Measurements from ENCODE around the gene FARSB.

The FARSB gene

DNA sequence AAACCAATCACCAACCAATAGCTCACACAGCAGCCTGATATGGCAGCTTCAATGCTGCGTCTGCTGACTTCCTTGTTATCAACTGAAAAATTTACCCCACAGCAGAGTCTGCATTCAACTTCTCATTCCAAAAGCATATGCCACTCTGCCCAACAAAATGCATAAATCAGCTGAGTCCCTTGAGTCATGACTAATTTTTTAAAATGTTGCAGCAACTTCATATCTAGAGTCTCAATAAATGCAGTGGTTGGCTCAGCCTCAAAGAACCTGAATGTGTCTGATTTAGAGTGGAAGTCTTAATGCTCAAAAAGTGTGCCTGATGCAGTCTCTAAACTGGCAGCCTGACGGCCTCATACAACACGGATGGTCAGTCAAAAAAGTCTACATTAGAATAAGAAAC lies 46.5 kb downstream of the FARSB start:
- Histone ChIP-seq H3K4me2 (ENCODE audit: low read length) (no peak overlapping the region), H3K9ac (ENCODE audit: low read length) (no peak overlapping the region), H3K36me3 (replicated peaks; ENCODE audit: low read depth, low read length) (peaks cover 15% of the 10 kb centered on the region), H3K4me3 (ENCODE audit: low read length) (no peak overlapping the region), H3K79me2 (ENCODE audit: low read length) (peaks cover 7% of the 10 kb centered on the region; the same call in 1 of the 2 replicates), H3K27ac (ENCODE audit: low read length) (no peak overlapping the region), H2AFZ (ENCODE audit: low read depth, low read length) (no peak overlapping the region), H3K4me1 (ENCODE audit: low read length) (no peaks in the 10 kb centered on the region), H3K27me3 (ENCODE audit: low read depth, low read length) (no peaks in the 10 kb centered on the region), H4K20me1 (ENCODE audit: insufficient read depth, low read length) (no peaks in the 10 kb centered on the region), H3K9me3 (ENCODE audit: insufficient read depth, low read length) (no peaks in the 10 kb centered on the region)
- TF ChIP-seq EZH2phosphoT487 (IDR thresholded peaks at IDR 0.05; ENCODE audit: low read depth): no peak
- TF ChIP-seq, protein P1, sequence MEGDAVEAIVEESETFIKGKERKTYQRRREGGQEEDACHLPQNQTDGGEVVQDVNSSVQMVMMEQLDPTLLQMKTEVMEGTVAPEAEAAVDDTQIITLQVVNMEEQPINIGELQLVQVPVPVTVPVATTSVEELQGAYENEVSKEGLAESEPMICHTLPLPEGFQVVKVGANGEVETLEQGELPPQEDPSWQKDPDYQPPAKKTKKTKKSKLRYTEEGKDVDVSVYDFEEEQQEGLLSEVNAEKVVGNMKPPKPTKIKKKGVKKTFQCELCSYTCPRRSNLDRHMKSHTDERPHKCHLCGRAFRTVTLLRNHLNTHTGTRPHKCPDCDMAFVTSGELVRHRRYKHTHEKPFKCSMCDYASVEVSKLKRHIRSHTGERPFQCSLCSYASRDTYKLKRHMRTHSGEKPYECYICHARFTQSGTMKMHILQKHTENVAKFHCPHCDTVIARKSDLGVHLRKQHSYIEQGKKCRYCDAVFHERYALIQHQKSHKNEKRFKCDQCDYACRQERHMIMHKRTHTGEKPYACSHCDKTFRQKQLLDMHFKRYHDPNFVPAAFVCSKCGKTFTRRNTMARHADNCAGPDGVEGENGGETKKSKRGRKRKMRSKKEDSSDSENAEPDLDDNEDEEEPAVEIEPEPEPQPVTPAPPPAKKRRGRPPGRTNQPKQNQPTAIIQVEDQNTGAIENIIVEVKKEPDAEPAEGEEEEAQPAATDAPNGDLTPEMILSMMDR (IDR thresholded peaks at IDR 0.05; ENCODE audit: low read depth, low read length): no peak

DNA sequence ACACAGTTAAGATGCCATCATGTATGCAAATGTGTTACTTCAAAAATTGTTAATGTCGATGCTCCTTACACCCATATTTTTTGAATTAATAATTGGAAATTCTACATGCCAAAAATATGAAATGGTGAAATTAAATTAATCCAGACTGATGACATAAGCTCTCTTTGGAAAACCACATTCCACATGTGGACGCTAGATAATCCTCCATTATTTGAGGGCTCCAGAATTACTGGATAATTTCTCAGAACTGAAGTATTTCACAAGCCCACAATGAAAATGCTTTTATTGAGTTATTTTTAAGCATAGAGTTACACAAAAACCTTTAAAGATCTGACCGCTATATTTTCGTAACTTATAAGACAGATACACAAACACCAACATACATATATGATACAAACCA lies 47.8 kb downstream of the FARSB start:
- Histone ChIP-seq H3K27me3 (ENCODE audit: low read depth, low read length) (no peaks in the 10 kb centered on the region), H3K9me3 (ENCODE audit: insufficient read depth, low read length) (no peaks in the 10 kb centered on the region), H3K4me1 (ENCODE audit: low read length) (no peaks in the 10 kb centered on the region), H3K4me3 (ENCODE audit: low read length) (no peak overlapping the region), H3K9ac (ENCODE audit: low read length) (no peak overlapping the region), H3K36me3 (replicated peaks; ENCODE audit: low read depth, low read length) (peaks cover 15% of the 10 kb centered on the region), H3K27ac (ENCODE audit: low read length) (no peak overlapping the region), H2AFZ (ENCODE audit: low read depth, low read length) (no peak overlapping the region), H3K4me2 (ENCODE audit: low read length) (no peak overlapping the region), H3K79me2 (ENCODE audit: low read length) (peaks cover 7% of the 10 kb centered on the region; the same call in 1 of the 2 replicates), H4K20me1 (ENCODE audit: insufficient read depth, low read length) (no peaks in the 10 kb centered on the region)
- TF ChIP-seq EZH2phosphoT487 (IDR thresholded peaks at IDR 0.05; ENCODE audit: low read depth): no peak
- TF ChIP-seq, protein P1 (IDR thresholded peaks at IDR 0.05; ENCODE audit: low read depth, low read length): no peak

DNA sequence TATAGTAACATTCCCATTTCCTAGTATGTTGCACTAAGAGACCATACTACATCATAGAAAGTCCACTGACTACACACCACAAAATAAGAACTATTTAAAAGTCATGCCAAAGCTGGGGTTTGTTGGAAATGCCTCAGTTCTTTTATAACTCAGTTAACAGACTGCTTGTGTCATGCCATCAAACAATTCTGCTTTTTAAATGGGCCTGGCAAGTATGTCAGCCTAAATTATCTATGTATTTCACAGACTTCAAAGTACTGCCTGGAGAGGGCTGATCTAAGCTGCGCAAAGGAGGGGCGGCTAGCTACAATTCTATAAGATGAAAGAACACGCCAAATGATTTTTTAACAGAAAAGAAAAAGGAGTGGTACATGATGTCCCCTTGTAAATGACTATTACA lies 49.6 kb downstream of the FARSB start:
- Histone ChIP-seq H2AFZ (ENCODE audit: low read depth, low read length) (no peak overlapping the region), H3K9ac (ENCODE audit: low read length) (no peak overlapping the region), H3K27ac (ENCODE audit: low read length) (no peak overlapping the region), H3K36me3 (replicated peaks; ENCODE audit: low read depth, low read length) (peaks cover 10% of the 10 kb centered on the region), H3K4me1 (ENCODE audit: low read length) (no peaks in the 10 kb centered on the region), H3K27me3 (ENCODE audit: low read depth, low read length) (no peaks in the 10 kb centered on the region), H4K20me1 (ENCODE audit: insufficient read depth, low read length) (no peaks in the 10 kb centered on the region), H3K9me3 (ENCODE audit: insufficient read depth, low read length) (no peaks in the 10 kb centered on the region), H3K4me2 (ENCODE audit: low read length) (no peak overlapping the region), H3K4me3 (ENCODE audit: low read length) (no peak overlapping the region), H3K79me2 (ENCODE audit: low read length) (peaks cover 7% of the 10 kb centered on the region; the same call in 1 of the 2 replicates)
- no peak for TF ChIP-seq EZH2phosphoT487 (IDR thresholded peaks at IDR 0.05; ENCODE audit: low read depth)
- TF ChIP-seq, protein P1 (IDR thresholded peaks at IDR 0.05; ENCODE audit: low read depth, low read length): no peak

DNA sequence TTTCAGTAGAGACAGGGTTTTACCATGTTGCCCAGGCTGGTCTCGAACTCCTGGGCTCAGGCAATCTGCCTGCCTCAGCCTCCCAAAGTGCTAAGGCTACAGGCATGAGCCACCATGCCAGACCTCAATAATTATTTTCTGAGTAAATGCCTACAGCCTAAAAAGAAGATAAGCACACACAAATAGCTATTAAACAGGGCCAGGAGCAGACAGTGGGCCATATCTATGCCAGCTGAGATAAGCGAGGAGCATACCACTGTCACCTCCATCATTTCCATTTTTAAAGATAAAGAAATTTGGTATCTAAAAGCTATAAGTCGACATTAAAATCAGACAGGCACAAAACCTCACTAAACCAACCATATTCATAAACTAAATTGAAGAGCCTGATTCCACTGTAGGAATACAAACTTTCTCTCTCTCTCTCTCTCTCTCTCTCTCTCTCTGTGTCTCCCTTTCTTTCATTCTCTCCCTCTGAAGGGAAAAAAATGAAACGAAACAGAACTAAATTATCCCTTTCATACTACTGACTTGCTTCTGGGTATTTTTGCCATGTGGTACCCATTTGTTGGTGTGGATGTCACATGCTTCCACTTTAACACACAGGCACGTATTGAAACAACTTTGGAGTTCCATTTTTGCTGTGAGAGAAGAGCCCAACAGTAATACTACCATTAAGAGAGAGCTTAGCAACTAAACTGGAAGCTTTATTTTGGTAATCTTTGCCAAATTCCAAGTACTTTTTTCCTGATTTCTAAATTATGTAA lies 51.0 kb downstream of the FARSB start:
- Histone ChIP-seq H3K4me1 (ENCODE audit: low read length) (no peaks in the 10 kb centered on the region), H3K9me3 (ENCODE audit: insufficient read depth, low read length) (no peaks in the 10 kb centered on the region), H3K9ac (ENCODE audit: low read length) (no peak overlapping the region), H2AFZ (ENCODE audit: low read depth, low read length) (no peak overlapping the region), H3K4me2 (ENCODE audit: low read length) (no peak overlapping the region), H3K79me2 (ENCODE audit: low read length) (peaks cover 4% of the 10 kb centered on the region; the same call in 1 of the 2 replicates), H3K27me3 (ENCODE audit: low read depth, low read length) (no peaks in the 10 kb centered on the region), H3K36me3 (replicated peaks; ENCODE audit: low read depth, low read length) (peaks cover 6% of the 10 kb centered on the region), H3K27ac (ENCODE audit: low read length) (no peak overlapping the region), H3K4me3 (ENCODE audit: low read length) (no peak overlapping the region), H4K20me1 (ENCODE audit: insufficient read depth, low read length) (no peaks in the 10 kb centered on the region)
- TF ChIP-seq EZH2phosphoT487 (IDR thresholded peaks at IDR 0.05; ENCODE audit: low read depth): no peak
- TF ChIP-seq, protein P1 (IDR thresholded peaks at IDR 0.05; ENCODE audit: low read depth, low read length): no peak
